HG02981 (cell line): ENCODE data around the gene ZNF790.
A peak's percentile ranks its signal among the peaks of the same experiment; 100 is the strongest.

Source experiments
- ATAC-seq: cut with Tn5 transposase; IDR thresholded peaks from one replicate; pipeline ENCODE4 v1.9.1; 2021; ENCODE audit warnings: mild to moderate bottlenecking, moderate library complexity; ENCODE audit not compliant: unreplicated experiment

ZNF790 gene

DNA sequence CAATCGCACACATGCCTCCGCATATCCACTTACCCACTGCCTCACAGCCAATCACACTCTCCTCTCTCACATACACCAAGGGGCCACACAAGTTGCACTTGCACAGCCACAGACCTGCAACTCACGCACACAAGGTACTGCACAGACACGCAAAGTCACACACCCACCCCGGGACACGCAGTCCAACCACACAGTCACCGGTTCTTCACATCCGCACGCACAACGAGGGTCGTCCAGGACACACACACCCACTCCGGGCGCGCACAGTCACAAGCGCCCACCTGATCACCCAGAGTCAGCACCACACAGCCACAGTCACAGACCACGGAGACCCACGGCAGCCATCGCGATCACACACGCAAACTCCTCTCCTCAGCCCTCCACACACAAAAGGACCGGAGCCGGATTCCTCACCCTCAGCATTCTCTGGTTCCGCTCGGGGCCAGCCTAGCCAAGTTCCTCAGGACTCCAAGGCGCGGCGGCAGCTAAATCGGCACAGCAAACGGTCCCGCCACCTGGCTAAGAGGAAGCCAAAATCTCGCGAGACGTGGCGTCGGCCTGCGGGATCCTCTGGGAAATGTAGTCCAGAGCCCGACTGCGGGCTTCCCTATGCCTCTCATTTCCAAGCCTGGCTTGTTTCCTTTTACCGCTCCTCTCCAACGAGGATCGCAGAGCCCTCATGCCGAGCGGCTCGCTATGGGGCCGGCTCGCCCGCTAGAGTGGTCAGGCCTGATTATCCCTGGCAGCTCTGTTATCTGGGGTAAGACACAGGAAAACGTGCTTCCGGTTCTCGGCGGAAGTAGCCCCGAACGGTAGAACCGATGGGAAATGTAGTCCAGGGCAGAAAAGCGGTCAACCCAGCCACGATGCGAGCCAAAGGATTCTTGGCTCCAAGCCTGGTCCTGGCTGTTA lies 65.6 kb downstream of the ZNF790 start, which contains the start of gene ZNF850:
TSS of gene ZNF850 (minus strand) at position 497 of the 912 bp plus-strand sequence. CDS start 10,201 bp downstream, outside the sequence.
- peak; percentile 84 for ATAC-seq

DNA sequence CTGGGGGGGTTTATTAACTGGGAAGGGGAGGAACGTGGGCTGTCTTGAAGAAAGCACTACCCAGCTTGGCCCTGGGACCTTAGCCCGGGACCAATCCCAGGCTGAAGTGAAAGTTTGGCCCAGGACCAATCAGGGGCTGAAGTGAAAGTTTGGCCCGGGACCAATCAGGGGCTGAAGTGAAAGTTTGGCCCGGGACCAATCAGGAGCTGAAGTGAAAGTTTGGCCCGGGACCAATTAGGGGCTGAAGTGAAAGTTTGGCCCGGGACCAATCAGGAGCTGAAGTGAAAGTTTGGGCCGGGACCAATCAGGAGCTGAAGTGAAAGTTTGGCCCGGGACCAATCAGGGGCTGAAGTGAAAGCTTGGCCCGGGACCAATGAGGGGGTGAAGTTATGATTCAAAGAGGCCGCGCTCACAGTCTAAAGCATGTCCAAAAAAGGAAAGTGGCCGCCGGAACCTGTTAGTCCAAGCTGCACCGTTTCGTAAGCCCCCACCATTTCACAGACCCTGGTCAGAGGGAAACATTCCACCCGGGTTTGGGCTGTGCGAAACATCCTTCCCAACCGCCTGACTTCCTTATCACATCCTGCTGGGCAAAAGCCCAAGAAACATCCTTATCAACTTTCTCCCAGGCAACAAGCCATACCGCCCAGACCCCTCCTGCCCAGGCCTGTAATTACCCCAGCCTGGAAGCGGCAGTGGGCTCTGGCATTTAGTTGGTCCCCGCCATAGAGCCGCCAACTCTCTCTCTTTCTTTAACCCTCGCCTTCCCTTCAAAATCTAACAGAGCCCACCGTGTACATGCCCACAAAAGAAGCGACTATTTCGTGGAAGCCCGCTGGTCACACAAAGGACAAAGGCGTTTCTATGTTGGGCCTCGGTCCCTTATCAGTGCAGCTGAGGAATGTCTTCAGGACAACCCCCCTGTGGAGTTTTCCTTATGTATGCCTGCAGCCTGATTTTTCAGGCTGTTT lies 66.6 kb downstream of the ZNF790 start:
- ATAC-seq, result no peak
